H1 (cell line): ENCODE measurements around the gene GREB1L. TPM values are rescaled to one million over a fixed set of nuclear protein-coding genes. Genes with fewer than 3 reads are reported as not detected.

ENCODE experiments used
- CHD2 ChIP-seq: IDR thresholded peaks from 2 replicates; pipeline ENCODE4 v1.6.1; 2012; ENCODE audit warnings: low read length, improper control_type of control experiment
- HDAC6 ChIP-seq: IDR thresholded peaks from one replicate; pipeline ENCODE4 v1.7.1; 2012; ENCODE audit warnings: low read depth, mild to moderate bottlenecking, inconsistent platforms, low read length, moderate library complexity
- SAP30 ChIP-seq: fragments of 300-600 bp; sonication (generic); IDR thresholded peaks from 2 replicates; pipeline ENCODE4 v1.7.1; 2012; ENCODE audit warnings: low read length, moderate library complexity, mild to moderate bottlenecking, inconsistent platforms; ENCODE audit not compliant: insufficient read depth, insufficient replicate concordance
- polyA plus RNA-seq, 7 experiments: library from polyadenylated mRNA; depleted of rRNA in 3 of 7; stranded (reverse) in 5 of 7; unstranded in 2 of 7; fragments of >200 nt in 5 of 7; fragments of 200-250 nt in 2 of 7; gene quantifications; 1 replicate in 5 of 7; 2 replicates in 1 of 7; 4 replicates in 1 of 7; pipeline versions ENCODE4 v1.2.1 to v1.2.3, GENCODE V29; 2011 to 2013; ENCODE audit warnings: missing spikeins in 2 of 7, mixed read lengths in 2 of 7
- total RNA-seq: library from RNA; stranded (reverse); fragmentation: NEBNext Ultra II Directional; extraction: Animal tissue kit (Norgen Biotek cat#: 25700); gene quantifications from 2 replicates; pipeline ENCODE4 v1.2.1, GENCODE V29; 2021

Gene GREB1L
- total and polyA plus RNA-seq, 2 of the 8 experiments (the other 6 are each of a cell fraction or from before 2014, with no cell fraction given), result 0.34 to 1.6 TPM

GRCh38 chr18:21192308-21192624 lies 49.8 kb upstream of the GREB1L start (continued):
- TF ChIP-seq SAP30 (no peak), CHD2 (no peak), HDAC6 (no peak)
